Fibroblast of gingiva (primary cell): ENCODE measurements around the gene SPOCK1.

Experiments
- DNase-seq: peaks from one replicate; pipeline ENCODE4 v3.0.0-alpha.2; 2011; ENCODE audit warnings: low read depth

The SPOCK1 gene

DNA sequence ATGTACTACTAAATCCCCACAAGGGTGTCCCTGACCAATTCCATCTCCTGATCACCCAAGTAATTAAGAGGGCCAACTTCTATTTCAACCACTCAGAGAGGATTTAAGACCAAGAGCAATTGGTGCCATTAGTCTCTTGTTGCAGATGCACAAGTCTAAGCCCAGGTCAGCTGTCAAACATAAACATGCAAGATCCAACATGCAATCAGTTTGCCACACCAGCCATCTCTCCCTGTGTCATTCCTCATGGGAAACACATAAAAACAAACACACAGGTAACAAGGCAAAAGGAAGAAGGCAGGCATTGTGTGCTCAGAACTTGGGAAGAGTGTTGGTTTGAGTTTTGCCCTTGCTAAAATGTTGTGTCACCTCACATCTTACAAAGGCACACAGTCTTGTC is 139.2 kb downstream of the SPOCK1 start:
- DNase-seq: no peak

- no peak for DNase-seq
Observed at GRCh38 chr5:137357436-137357835, 141.7 kb downstream of the SPOCK1 start.

GRCh38 chr5:137356127-137356526 is 143.0 kb downstream of the SPOCK1 start:
- no peak for DNase-seq

GRCh38 chr5:137355708-137356107 is 143.4 kb downstream of the SPOCK1 start:
- DNase-seq: no peak

DNA sequence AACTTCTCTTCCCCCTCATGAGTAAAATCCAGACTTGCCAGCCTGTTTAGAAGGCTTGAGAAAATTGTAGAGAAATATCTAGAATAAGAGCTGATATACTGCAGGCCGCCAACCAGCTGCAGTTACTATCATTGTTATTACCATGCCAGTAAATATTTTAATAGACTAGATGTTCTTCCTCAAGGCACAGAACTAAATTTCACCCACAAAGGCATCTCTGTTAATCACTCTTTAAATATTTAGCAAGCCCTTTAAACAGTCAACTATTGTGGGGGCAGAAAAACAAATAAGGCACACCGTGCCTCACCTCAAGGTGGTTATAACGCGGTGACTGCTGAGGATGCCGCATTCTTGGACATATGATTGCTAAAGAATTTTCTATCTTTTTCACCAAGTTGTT is 147.0 kb downstream of the SPOCK1 start:
- no peak for DNase-seq

DNA sequence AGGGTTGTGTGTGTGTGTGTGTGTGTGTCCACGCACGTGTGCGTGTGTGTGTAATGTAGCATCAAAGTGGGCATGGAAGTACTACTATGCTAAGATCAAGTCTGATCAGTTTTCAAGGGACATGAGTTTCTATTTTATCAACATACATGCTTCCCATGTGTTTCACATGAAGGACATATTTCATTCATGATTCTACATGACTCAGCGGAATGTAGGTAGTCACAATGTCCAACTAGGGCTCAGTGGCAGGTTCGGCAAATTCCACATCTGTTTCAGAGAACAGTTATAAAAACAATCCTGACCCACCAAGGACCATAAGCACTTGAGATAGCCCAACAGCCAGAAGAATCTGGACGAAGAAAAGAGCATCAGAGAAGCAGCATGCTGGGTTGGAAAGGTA is 148.3 kb downstream of the SPOCK1 start:
- no peak for DNase-seq

DNA sequence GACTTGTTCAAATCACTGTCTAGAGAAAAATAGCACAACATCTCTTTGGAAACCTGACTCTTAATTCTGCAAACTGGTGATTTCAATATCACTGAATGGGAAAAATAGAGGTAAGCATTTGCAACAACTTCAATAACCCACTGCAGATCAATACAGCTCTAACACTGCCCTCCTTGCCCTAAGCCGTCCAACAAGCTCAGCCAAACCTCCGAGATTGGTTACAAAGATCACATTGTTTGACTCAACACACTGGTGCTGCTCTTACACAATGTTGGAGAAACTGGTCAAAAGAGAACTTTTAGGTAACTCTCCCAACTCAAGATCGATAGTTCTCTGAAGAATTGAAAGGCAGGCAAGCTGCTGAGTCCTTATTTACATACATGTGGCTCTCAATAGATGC is 150.4 kb downstream of the SPOCK1 start:
- no peak for DNase-seq

- DNase-seq: no peak
Observed at GRCh38 chr5:137347865-137348264, 151.3 kb downstream of the SPOCK1 start.

GRCh38 chr5:137346281-137346680 is 152.8 kb downstream of the SPOCK1 start:
- DNase-seq: no peak

- no peak for DNase-seq
Observed at GRCh38 chr5:137345396-137345795, 153.7 kb downstream of the SPOCK1 start.

DNA sequence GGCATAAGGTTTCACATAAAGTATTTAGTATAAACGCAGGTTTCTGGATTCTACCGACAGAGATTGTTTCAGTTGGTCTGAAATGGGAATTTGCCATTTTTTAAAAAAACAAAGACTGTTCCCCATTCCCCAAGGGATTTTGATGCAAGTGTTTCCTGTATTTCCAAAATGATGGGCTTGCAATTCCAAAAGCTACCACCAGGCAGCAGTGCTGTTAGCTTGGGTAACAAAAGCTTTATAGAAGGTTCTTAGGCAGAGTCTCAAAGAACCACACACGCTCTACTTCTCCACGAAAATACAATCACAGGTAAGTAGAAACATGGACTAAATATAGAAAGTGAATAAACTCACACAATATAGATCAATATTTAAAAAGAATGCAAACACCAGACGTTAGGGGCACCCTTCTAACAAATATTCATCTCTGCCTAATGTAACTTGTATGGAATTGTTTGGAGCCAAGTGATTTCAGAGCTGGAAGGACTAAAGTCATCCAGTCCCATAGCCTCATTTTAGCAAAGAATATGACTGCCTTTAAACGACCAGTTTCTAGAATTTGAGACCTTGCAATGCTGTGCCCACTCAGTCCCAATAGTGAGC is 154.3 kb downstream of the SPOCK1 start:
- DNase-seq: peak; percentile 71

DNA sequence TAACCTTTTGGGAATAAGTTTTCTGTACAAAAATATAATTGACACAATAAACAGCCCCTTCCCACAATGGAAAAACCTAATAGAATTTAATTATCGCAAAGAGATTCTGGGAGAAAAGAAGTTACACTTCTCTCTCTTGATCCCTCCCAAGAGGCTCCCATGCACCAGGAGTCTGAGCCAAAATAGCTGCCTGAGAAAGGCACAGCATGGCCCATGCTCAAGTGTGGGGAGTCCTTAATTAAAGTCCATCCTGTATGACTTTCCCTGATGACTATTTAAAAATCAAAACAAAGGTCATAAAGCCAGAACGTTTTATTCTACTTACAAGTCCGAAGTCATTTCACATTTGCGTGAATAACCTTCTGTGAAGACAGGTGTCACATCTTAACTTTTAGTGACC is 155.1 kb downstream of the SPOCK1 start:
- no peak for DNase-seq

GRCh38 chr5:137342764-137343163 is 156.4 kb downstream of the SPOCK1 start:
- DNase-seq: no peak

DNA sequence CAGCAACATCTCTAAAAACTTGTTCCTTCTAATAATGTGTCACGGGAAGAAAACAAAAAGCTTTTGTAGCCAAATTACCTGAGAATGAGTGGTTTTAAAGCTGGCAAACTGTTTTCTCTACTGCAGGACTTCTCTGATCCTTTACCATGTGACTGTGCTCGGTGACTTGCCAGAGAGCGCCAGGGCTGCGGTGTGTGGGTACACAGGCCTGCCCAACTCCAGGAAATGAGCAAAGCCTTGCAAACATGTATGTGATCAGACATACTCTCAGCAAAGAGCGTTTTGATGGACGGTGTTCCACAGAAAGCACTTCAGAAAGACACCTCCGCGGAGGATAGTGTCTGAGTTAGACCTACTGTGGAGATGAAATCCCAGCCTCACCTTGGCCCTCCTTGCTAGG is 157.3 kb downstream of the SPOCK1 start:
- DNase-seq: no peak

GRCh38 chr5:137340881-137341280 is 158.2 kb downstream of the SPOCK1 start:
- no peak for DNase-seq

DNA sequence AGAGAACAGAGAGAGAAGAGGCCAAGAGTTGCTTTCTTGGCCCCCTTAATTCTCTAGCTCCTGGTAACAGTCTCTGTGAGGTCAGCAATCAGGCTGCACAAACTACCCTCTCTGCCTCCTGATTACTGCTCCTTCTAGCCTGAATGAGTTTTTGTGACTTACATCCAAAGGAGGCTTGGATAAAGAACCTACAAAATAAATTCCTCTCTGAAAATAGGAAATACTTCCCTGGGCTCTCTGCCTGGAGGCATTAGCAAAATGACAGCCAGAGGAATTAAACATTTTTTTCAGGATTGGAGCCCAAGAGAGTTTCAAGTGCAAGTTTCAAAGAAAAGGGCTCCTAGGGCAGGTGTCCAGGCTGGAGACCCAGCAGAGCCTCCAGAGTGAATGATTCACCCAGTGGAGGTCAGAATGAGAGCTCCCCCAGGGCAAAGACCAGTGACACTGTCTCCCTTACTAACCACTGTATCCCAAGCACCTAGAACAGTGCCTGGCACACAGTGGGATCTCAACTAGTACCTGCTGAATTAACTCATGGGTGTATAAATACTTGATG is 162.5 kb downstream of the SPOCK1 start:
- DNase-seq: no peak

- DNase-seq: no peak
Observed at GRCh38 chr5:137336161-137336560, 163.0 kb downstream of the SPOCK1 start.

GRCh38 chr5:137335493-137335892 is 163.6 kb downstream of the SPOCK1 start:
- DNase-seq: no peak

DNA sequence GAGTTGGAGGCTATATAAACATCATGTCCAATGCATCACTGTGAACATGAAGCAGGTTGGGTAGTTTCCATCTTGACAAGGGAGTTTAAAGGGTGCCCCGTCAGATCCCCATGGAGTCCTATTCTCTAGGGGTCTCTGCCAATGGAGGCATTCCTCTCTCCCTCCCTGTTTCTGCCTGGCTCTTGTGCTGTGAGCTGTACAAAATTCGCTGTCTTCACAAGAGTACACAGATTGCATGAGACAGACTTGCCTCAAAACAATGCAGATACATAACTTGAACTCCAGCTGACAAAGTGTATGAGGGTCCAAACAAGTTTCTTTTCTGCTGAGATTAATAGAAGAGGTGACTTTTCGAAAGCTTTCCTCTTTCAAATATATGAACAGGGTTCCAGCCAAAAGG is 165.2 kb downstream of the SPOCK1 start:
- no peak for DNase-seq

- DNase-seq: no peak
Observed at GRCh38 chr5:137333475-137333874, 165.7 kb downstream of the SPOCK1 start.

- no peak for DNase-seq
Observed at GRCh38 chr5:137332296-137332695, 166.8 kb downstream of the SPOCK1 start.

- DNase-seq: no peak
Observed at GRCh38 chr5:137329586-137330296, 169.4 kb downstream of the SPOCK1 start.

DNA sequence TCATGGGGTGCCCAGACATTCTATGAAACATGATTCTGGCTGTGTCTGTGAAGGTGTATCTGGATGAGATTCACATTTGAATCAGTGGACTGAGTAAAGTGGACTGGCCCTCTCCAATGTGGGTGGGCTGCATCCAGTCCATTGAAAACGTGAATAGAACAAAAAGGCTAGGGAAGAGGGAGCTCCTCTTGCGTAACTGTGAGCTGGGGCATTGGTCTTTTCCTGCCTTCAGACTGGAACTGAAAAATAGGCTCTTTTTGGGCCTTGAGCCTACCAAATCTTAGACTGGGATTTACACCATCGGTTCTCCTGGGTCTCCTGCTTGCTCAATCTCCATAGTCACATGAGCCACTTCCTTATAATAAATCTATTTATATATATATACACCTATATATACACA is 170.1 kb downstream of the SPOCK1 start:
- no peak for DNase-seq

- DNase-seq: no peak
Observed at GRCh38 chr5:137328463-137328862, 170.7 kb downstream of the SPOCK1 start.
